Astrocyte (in vitro differentiated cells and primary cell): Measurements from ENCODE around the gene EPHA6. TPM values are rescaled to one million over a fixed set of nuclear protein-coding genes. Genes with fewer than 3 reads are reported as not detected.

ENCODE experiments used
- DNase-seq: peaks from one replicate; pipeline ENCODE4 v3.0.0-alpha.2; 2010; ENCODE audit warnings: low read depth
- FAIRE-seq: peaks from 2 replicates; lab custom pipeline; 2011; peaks lifted over from hg19 to GRCh38; lab: Jason Lieb, UNC
- H2AFZ ChIP-seq: 2 replicates; pipeline ENCODE4 v1.6.0; 2012; ENCODE audit warnings: low read depth, low read length, inconsistent platforms
- H3K27ac ChIP-seq: 2 replicates; pipeline ENCODE4 v1.5.1; 2011; ENCODE audit warnings: low read depth, low read length, inconsistent platforms
- H3K27me3 ChIP-seq: 2 replicates; pipeline ENCODE4 v1.6.0; 2011; ENCODE audit warnings: low read length, inconsistent platforms; ENCODE audit not compliant: insufficient read depth
- H3K36me3 ChIP-seq: 2 replicates; pipeline ENCODE4 v1.5.1; 2011; ENCODE audit warnings: low read length, inconsistent platforms; ENCODE audit not compliant: insufficient read depth
- H3K4me1 ChIP-seq: 2 replicates; pipeline ENCODE4 v1.5.1; 2011; ENCODE audit warnings: low read length, inconsistent platforms; ENCODE audit not compliant: insufficient read depth
- H3K4me2 ChIP-seq: 2 replicates; pipeline ENCODE4 v1.6.0; 2012; ENCODE audit warnings: low read length, inconsistent platforms
- H3K4me3 ChIP-seq: 2 replicates; pipeline ENCODE4 v1.5.1; 2011; ENCODE audit warnings: low read depth, mild to moderate bottlenecking, low read length, inconsistent platforms; ENCODE audit not compliant: insufficient read depth
- H3K79me2 ChIP-seq: 2 replicates; pipeline ENCODE4 v1.6.0; 2012; ENCODE audit warnings: mild to moderate bottlenecking, low read length, inconsistent platforms; ENCODE audit not compliant: insufficient read depth
- H3K9ac ChIP-seq: 2 replicates; pipeline ENCODE4 v1.6.0; 2012; ENCODE audit warnings: mild to moderate bottlenecking, low read length, inconsistent platforms
- H3K9me3 ChIP-seq: 2 replicates; pipeline ENCODE4 v1.5.1; 2012; ENCODE audit warnings: low read depth, mild to moderate bottlenecking, low read length, inconsistent platforms; ENCODE audit not compliant: insufficient read depth
- H4K20me1 ChIP-seq: 2 replicates; pipeline ENCODE4 v1.6.0; 2012; ENCODE audit warnings: low read length, inconsistent platforms; ENCODE audit not compliant: insufficient read depth
- H3K27ac Mint-ChIP-seq: one replicate; pipeline ENCODE4 v1.8.0; 2021; ENCODE audit warnings: mild to moderate bottlenecking, mixed read lengths; ENCODE audit not compliant: unreplicated experiment
- H3K27me3 Mint-ChIP-seq: one replicate; pipeline ENCODE4 v1.8.0; 2021; ENCODE audit warnings: low read depth, mixed read lengths; ENCODE audit not compliant: unreplicated experiment
- H3K36me3 Mint-ChIP-seq: one replicate; pipeline ENCODE4 v1.8.0; 2021; ENCODE audit warnings: low read depth, mixed read lengths; ENCODE audit not compliant: unreplicated experiment
- H3K4me1 Mint-ChIP-seq: one replicate; pipeline ENCODE4 v1.8.0; 2021; ENCODE audit warnings: low read depth, mixed read lengths; ENCODE audit not compliant: unreplicated experiment
- H3K4me3 Mint-ChIP-seq: one replicate; pipeline ENCODE4 v1.8.0; 2021; ENCODE audit warnings: mild to moderate bottlenecking, moderate library complexity, mixed read lengths; ENCODE audit not compliant: unreplicated experiment
- H3K9me3 Mint-ChIP-seq: one replicate; pipeline ENCODE4 v1.8.0; 2021; ENCODE audit warnings: mild to moderate bottlenecking, mixed read lengths; ENCODE audit not compliant: unreplicated experiment
- EZH2 ChIP-seq: IDR thresholded peaks from 2 replicates; pipeline ENCODE4 v1.6.1; 2012; ENCODE audit warnings: mild to moderate bottlenecking, low read length, inconsistent platforms; ENCODE audit not compliant: insufficient read depth
- total RNA-seq: library from RNA; stranded (reverse); gene quantifications from 2 replicates; pipeline ENCODE4 v1.2.1, GENCODE V29; 2021
- TF ChIP-seq, protein P1 (sequence below): IDR thresholded peaks from 2 replicates; pipeline ENCODE4 v1.5.1; 2011; ENCODE audit warnings: low read depth, mild to moderate bottlenecking, inconsistent platforms, low read length, moderate library complexity; ENCODE audit not compliant: insufficient read depth

EPHA6 gene
- total RNA-seq, 1 donor from 2014 or later: 1.7 TPM

DNA sequence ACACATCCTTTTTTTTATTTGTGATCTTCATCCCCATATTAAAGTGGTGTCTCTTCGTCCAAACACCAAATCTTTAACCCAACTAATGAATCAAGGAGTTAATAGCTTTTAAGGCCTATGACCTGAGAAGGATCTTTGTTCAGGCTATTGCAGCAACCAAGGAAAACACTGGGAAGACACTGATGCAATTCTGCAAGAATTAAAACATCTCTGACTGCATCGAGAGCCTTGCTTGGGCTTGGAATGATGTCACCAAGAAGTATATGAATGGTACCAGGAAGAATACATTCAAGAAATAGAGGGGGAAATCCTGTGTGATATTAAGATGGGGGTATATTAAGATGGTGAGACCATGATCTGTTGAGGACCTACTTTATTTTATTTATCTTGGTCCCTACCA is 736.0 kb downstream of the EPHA6 start:
- Histone ChIP-seq H3K27ac (no peak overlapping the region), H3K36me3 (no peaks in the 10 kb centered on the region), H3K4me3 (no peak overlapping the region), H3K9ac (no peak overlapping the region), H2AFZ (no peak overlapping the region), H3K27me3 (no peaks in the 10 kb centered on the region), H3K4me2 (no peak overlapping the region), H3K9me3 (no peaks in the 10 kb centered on the region), H3K79me2 (no peaks in the 10 kb centered on the region), H3K4me1 (no peaks in the 10 kb centered on the region), H4K20me1 (no peaks in the 10 kb centered on the region)
- FAIRE-seq (no peak), DNase-seq (no peak)
- Mint-ChIP-seq H3K27ac (no peak overlapping the region), H3K4me1 (no peaks in the 10 kb centered on the region), H3K9me3 (no peaks in the 10 kb centered on the region), H3K36me3 (no peaks in the 10 kb centered on the region), H3K27me3 (no peaks in the 10 kb centered on the region), H3K4me3 (no peak overlapping the region)
- TF ChIP-seq, protein P1, sequence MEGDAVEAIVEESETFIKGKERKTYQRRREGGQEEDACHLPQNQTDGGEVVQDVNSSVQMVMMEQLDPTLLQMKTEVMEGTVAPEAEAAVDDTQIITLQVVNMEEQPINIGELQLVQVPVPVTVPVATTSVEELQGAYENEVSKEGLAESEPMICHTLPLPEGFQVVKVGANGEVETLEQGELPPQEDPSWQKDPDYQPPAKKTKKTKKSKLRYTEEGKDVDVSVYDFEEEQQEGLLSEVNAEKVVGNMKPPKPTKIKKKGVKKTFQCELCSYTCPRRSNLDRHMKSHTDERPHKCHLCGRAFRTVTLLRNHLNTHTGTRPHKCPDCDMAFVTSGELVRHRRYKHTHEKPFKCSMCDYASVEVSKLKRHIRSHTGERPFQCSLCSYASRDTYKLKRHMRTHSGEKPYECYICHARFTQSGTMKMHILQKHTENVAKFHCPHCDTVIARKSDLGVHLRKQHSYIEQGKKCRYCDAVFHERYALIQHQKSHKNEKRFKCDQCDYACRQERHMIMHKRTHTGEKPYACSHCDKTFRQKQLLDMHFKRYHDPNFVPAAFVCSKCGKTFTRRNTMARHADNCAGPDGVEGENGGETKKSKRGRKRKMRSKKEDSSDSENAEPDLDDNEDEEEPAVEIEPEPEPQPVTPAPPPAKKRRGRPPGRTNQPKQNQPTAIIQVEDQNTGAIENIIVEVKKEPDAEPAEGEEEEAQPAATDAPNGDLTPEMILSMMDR: no peak
- no peak for TF ChIP-seq EZH2

DNA sequence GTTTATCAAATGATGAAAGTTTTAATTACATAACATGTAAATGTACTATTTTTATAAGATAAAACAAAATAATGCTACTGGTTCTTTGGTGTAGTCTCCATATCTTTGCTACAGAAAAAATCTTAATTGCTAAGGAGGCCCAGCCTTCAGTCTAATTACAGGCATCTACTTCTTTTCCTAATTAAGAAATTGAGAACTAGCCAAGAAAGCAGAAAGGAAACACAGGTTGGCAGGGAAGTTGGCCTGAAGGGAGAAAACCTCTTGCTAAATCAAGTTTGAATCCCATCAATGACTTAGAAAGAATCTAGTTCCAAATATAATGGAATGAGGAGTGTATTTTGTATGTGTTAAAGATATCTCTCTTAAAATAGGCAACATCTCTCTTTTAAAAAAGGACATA is 737.8 kb downstream of the EPHA6 start:
- no peak overlapping the region for H3K9ac ChIP-seq
- H3K4me3 ChIP-seq: no peak overlapping the region
- no peak for DNase-seq
- H3K4me1 ChIP-seq: no peaks in the 10 kb centered on the region
- no peaks in the 10 kb centered on the region for H4K20me1 ChIP-seq
- Mint-ChIP-seq H3K27ac (no peak overlapping the region), H3K4me1 (no peaks in the 10 kb centered on the region), H3K27me3 (no peaks in the 10 kb centered on the region), H3K4me3 (no peak overlapping the region), H3K36me3 (no peaks in the 10 kb centered on the region), H3K9me3 (peaks cover 3% of the 10 kb centered on the region)
- no peaks in the 10 kb centered on the region for H3K79me2 ChIP-seq
- no peaks in the 10 kb centered on the region for H3K27me3 ChIP-seq
- no peak overlapping the region for H3K27ac ChIP-seq
- H3K9me3 ChIP-seq: no peaks in the 10 kb centered on the region
- FAIRE-seq: no peak
- H3K4me2 ChIP-seq: no peak overlapping the region
- H3K36me3 ChIP-seq: no peaks in the 10 kb centered on the region
- TF ChIP-seq, protein P1: no peak
- no peak for TF ChIP-seq EZH2
- no peak overlapping the region for H2AFZ ChIP-seq

DNA sequence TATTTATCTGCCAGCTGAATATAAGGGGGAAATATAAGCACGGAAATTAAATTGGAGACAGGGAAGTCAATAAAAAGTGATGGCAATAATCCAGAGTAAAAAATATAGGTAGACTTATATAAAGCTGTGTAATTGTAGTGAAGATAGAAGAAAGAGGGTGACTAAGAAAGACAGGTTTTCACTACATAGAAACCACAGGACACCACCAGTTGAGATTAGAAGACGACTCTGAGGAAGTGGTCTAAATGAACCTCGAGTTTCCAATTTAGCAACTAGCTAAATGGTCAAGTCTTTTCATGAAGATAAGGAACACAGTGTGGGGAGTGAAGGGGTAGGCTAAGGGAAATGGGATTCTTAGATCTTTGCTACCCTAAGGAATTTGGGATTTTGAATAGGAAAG is 761.3 kb downstream of the EPHA6 start:
- no peak for DNase-seq
- H3K4me3 Mint-ChIP-seq: no peak overlapping the region
- Histone ChIP-seq H3K36me3 (no peaks in the 10 kb centered on the region), H3K9ac (no peak overlapping the region), H3K4me3 (no peak overlapping the region), H4K20me1 (no peaks in the 10 kb centered on the region), H3K27me3 (no peaks in the 10 kb centered on the region), H3K9me3 (no peaks in the 10 kb centered on the region), H3K79me2 (no peaks in the 10 kb centered on the region), H3K4me2 (no peak overlapping the region), H3K27ac (no peak overlapping the region), H3K4me1 (no peaks in the 10 kb centered on the region), H2AFZ (no peak overlapping the region)
- no peak overlapping the region for H3K27ac Mint-ChIP-seq
- no peak for FAIRE-seq
- no peaks in the 10 kb centered on the region for H3K27me3 Mint-ChIP-seq
- no peaks in the 10 kb centered on the region for H3K36me3 Mint-ChIP-seq
- no peaks in the 10 kb centered on the region for H3K9me3 Mint-ChIP-seq
- peaks cover 1% of the 10 kb centered on the region for H3K4me1 Mint-ChIP-seq
- no peak for TF ChIP-seq EZH2
- TF ChIP-seq, protein P1: no peak
